HS-27A (cell line): ENCODE measurements around the gene CAMK4.

Source experiments
- DNase-seq: peaks from one replicate; pipeline ENCODE4 v3.0.0-alpha.2; 2012; ENCODE audit warnings: low read depth, missing footprints

CAMK4 gene

GRCh38 chr5:111432883-111433536 lies 208.8 kb downstream of the CAMK4 start:
- DNase-seq: no peak

- DNase-seq: no peak
Measured at GRCh38 chr5:111434800-111435199, 210.6 kb downstream of the CAMK4 start.

DNA sequence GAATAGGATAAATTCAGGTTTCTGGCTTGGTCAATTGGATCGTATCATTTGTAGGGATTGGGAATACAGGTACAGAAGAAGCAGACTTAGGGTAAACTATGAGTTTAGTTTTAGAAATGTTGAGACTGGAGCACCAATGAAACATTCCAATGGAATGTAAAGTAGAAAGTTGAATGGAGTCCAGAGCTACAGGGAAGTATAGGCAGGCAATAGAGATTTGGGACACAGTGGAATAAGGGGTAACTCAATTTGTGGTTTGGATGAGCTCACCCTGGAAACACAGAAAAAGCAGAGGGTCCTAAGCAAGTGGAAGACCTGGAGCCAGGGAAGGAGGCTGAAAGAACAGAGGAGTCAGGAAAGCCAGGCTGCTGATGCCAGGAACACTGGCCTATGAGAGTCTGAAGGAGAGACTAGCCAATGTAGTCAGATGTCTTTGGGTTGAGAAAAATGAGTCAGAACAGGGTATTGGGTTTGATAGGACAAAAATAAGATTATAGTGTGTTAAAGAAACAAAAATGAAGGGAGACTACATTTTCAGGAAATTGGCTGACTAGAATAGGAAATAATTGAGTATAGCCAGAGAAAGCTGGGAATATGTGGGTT lies 215.4 kb downstream of the CAMK4 start:
- no peak for DNase-seq

DNA sequence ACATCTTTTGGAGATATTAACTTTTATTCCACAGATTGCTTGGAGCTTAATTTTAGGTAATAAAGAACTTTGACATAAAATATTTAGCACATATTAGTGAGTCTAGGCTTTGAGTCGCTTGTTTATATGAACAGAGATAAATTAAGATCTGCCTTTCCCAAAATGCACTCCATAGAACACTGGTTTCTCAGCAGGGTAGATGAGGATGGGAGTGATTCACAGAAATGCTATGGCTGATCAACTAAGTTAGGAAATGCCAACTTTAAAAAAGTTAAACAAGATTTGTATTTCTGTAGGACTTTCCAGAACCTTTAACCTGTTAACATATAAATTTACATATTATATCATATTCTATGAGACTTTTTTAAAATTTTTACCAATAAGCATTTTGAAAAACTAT lies 222.9 kb downstream of the CAMK4 start:
- DNase-seq: no peak

- no peak for DNase-seq
Measured at GRCh38 chr5:111447822-111448221, 223.6 kb downstream of the CAMK4 start.

GRCh38 chr5:111453295-111453694 lies 229.1 kb downstream of the CAMK4 start:
- DNase-seq: no peak

DNA sequence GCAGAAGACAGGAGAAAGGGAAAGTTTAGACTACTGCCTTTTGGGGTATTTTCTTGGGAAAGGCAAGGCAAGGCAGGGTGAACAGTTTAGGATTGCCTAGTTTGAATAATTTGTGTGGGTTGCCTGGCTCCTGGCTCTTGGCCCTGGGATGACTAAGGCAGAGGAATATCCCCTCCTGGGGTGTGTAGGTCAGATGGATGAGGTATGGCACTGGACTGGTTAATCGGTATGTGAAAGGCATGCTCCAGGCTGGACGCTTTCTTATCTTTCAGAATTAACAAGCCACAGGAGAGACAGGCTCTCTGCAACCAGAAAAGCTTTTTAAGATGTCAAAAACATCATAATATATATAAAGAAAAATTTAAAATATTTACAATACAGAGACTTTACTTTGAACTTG lies 229.6 kb downstream of the CAMK4 start:
- no peak for DNase-seq

GRCh38 chr5:111454198-111454622 lies 230.0 kb downstream of the CAMK4 start:
- no peak for DNase-seq

GRCh38 chr5:111454776-111455175 lies 230.6 kb downstream of the CAMK4 start:
- DNase-seq: no peak

DNA sequence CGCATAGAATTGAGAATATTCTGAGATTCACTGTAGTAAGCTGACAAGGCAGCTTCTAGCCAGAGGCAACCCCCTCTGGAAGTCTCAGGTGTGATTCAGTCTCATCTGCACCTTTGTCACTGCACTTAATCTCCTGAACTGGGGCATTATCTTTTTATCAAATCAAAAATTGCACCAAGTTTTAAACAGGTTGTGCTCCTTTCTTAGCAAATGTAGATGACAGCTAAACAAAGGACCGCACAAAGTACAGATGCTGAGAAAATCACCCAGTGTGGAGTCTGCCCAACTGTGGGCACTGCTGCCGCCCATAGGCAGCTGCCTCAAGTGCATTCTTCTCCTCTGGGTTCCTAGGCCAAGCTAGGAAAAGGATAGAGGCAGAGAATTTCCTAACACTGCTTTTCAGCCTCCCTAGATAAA lies 237.1 kb downstream of the CAMK4 start:
- no peak for DNase-seq

- DNase-seq: no peak
Measured at GRCh38 chr5:111461934-111462333, 237.8 kb downstream of the CAMK4 start.

GRCh38 chr5:111463311-111463710 lies 239.1 kb downstream of the CAMK4 start:
- no peak for DNase-seq

DNA sequence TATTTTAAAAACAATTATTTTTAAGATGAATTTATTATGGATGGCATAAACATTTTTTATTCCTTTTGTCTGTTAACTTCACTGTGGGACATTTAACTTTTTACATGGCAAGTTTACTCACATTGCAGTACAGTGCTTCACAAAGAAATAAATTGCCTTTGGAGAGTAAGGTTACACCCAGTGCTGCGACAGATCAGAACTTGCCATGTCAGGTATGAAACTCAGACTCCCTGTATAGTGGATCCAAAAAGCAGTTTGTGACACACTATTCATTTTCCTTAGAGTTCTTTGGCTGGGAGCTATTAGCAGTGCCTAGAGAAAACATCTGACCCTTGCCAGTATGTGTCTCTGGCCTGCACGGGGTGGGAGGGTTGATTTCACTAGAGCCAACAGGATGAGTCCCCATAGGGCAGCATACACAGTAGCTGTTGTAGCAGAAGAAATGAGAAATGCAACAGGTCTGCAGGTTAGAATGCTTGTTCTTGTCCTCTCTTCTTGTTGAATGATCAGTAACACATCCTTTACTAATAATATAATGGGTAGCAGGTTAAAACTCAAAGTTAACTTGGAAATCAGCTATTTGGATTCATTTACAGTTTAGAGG lies 245.2 kb downstream of the CAMK4 start:
- DNase-seq: no peak

DNA sequence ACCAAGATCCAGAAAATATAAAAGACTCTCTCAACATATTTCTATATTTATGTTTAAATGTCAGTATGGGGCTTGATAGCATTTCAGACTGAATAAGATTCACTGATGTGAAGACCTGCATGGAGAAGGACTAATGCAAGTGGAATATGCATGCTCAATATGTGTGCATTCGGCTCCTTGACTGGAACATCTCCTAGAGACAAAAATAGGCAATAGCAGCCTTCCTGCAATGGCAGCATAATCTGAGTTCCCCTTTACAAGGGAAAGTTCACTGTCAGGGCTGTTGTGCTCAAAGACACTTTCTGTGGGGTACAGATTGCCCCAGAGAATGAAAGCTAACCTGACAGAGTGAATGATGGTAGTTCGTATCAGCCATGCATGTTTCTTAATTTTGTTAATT lies 245.7 kb downstream of the CAMK4 start:
- no peak for DNase-seq

- no peak for DNase-seq
Measured at GRCh38 chr5:111472096-111472495, 247.9 kb downstream of the CAMK4 start.

DNA sequence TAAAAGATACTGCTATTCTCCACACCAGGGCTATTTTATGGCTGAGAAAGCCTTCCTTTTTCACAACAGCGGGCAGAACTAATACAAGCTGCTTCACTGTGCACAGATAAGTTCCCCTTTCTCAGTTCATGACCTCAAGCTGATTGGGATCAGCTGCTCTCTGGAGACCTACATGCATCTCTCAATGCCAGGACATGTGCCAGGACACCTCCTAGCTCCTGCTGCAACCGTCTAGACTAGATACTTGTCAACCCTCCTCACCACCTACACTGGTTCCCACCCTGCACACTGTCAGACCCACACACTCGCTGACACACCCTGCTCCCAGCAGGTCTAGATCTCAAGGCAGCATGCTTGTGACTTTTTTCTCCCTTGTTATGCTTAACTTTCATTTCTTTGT lies 248.4 kb downstream of the CAMK4 start:
- no peak for DNase-seq

- DNase-seq: no peak
Measured at GRCh38 chr5:111478266-111478665, 254.1 kb downstream of the CAMK4 start.

DNA sequence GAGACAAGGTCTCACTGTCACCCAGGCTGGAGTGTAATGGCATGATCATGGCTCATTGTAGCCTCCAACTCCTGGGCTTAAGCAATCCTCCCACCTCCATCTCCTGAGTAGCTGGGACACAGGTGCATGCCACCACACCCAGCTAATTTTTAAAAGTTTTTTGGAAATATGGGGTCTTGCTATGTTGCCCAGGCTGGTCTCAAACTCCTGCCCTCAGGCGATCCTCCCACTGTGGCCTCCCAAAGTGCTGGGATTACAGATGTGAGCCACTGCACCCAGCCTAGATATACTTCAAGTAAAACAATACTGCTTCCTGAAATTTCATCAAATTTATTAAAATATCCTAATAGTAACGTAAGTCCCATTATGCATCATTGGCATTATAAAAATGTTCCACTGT lies 254.7 kb downstream of the CAMK4 start:
- DNase-seq: no peak

DNA sequence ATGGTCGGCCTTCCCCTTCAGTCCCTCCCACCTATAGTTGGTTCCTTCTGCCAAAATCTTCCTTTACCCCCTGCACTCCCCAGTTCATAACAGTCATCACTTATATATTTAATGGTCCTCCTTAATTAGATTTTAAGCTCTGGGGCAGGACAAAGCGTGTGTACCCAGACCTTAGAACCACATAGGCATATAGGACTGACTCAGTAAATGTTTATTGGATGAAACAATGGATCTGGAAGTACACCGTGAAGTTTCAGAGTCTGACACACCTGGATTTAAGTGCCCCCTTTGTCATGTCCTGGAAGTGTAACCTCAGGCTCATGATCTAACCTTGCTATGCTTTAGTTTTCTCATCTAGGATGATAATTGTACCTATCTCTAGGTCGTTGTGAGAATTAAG lies 256.2 kb downstream of the CAMK4 start:
- DNase-seq: no peak

DNA sequence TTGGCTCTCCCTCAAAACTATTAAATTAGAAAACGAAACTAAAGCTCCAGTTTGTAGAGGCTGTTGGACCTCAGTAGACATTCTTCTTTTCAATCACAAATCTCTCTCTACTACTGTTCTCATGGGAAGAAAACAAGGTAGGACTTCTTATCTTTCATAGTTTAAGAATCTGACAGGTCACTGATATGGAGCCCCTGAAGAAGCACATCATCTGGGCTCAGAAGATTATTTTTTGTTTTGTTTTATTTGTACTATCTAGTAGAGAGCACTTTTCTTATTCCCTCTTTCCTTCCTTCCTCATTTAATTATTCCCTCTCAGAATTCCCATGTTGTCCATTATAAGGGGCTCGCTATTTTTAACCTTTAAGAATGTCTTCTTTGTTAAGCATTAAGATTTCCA lies 261.9 kb downstream of the CAMK4 start:
- no peak for DNase-seq

DNA sequence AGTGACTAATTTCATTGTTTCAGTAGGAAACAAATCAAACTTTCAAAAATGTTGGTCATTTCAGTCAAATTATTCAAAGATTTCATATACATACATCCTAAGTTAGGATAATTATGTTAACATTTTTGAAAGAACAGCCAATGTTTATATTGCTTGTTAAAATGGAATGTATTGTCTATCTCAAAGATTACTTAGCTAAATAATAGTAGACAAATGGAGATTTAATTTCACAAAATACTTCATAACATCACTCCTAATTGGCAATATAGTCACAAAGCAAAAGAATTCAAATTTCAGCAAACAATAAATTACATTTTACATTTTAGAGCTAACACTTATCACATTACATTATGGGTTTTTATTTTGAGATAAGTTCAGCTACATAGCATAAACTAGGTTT lies 262.7 kb downstream of the CAMK4 start:
- no peak for DNase-seq

- DNase-seq: no peak
Measured at GRCh38 chr5:111488353-111488752, 264.2 kb downstream of the CAMK4 start.

DNA sequence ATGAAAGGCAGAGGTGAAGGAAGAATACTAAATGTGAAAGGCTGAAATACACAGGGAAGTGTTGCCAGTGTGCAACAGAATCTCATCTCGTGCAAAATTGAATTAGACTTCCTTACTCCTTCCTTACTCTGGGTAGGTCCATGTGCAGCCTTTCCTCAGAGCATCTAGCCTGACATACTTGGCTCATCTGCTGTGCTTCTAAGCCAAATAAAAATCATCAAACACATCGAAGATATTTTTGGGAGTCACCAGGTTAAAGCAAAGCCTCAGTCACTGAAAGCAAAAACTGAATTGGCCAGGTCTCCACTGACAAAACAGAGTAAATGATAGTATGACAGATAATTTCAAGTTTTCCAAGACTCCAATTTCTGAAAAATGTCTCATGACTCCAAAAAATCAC lies 268.8 kb downstream of the CAMK4 start:
- DNase-seq: no peak
